Spinal cord (tissue), 10 donors: Measurements from ENCODE around the gene MFN2. TPM values are rescaled to one million over a fixed set of nuclear protein-coding genes. Genes with fewer than 3 reads are reported as not detected.
"Not testable (repeated sequence)": the region's sequence is repeated elsewhere in the genome, so short reads cannot be mapped to it uniquely, and the experiment has no call there.

Experiments used
- DNase-seq, 6 donors: peaks; one replicate each; pipeline versions ENCODE4 v3.0.0 to v3.0.0-alpha.2; 2013 to 2015; ENCODE audit warnings: low spot score in 6 of 6, low read depth in 4 of 6
- H3K27ac ChIP-seq: one replicate; pipeline ENCODE4 v1.5.1; 2013; ENCODE audit warnings: low read depth, low read length, control low read depth
- H3K27me3 ChIP-seq: one replicate; pipeline ENCODE4 v1.6.1; 2013; ENCODE audit warnings: low read length; ENCODE audit not compliant: control insufficient read depth, insufficient read depth
- H3K36me3 ChIP-seq: one replicate; pipeline ENCODE4 v1.6.1; 2013; ENCODE audit warnings: low read length; ENCODE audit not compliant: control insufficient read depth, insufficient read depth
- H3K4me1 ChIP-seq: one replicate; pipeline ENCODE4 v1.6.1; 2013; ENCODE audit warnings: low read length; ENCODE audit not compliant: control insufficient read depth, insufficient read depth
- H3K4me3 ChIP-seq: one replicate; pipeline ENCODE4 v1.5.1; 2013; ENCODE audit warnings: low read depth, low read length, control low read depth
- H3K9me3 ChIP-seq: one replicate; pipeline ENCODE4 v1.6.1; 2013; ENCODE audit warnings: low read length; ENCODE audit not compliant: control insufficient read depth, insufficient read depth
- WGBS: methylation state at CpG from one replicate; pipeline ENCODE4 v1.1.5; 2013; ENCODE audit warnings: missing lambda C conversion rate; ENCODE audit not compliant: insufficient coverage; 5-methylcytosine and 5-hydroxymethylcytosine counted together
- polyA plus RNA-seq, 2 donors: library from polyadenylated mRNA; unstranded; fragments of 120-200 nt; gene quantifications; one replicate each; pipeline ENCODE4 v1.2.1, GENCODE V29; 2013; ENCODE audit not compliant: insufficient read length in 2 of 2
- total RNA-seq, 2 donors: library from RNA; depleted of rRNA in 1 of 2; stranded (reverse); fragments of 120-200 nt in 1 of 2; fragments of >200 nt in 1 of 2; gene quantifications; one replicate each; pipeline versions ENCODE4 v1.2.3 to v1.2.4, GENCODE V29; 2013 to 2014
- donor health status: healthy.

Gene MFN2
- total and polyA plus RNA-seq, 4 donors, result 47.5 to 79.7 (median 72.4) TPM

DNA sequence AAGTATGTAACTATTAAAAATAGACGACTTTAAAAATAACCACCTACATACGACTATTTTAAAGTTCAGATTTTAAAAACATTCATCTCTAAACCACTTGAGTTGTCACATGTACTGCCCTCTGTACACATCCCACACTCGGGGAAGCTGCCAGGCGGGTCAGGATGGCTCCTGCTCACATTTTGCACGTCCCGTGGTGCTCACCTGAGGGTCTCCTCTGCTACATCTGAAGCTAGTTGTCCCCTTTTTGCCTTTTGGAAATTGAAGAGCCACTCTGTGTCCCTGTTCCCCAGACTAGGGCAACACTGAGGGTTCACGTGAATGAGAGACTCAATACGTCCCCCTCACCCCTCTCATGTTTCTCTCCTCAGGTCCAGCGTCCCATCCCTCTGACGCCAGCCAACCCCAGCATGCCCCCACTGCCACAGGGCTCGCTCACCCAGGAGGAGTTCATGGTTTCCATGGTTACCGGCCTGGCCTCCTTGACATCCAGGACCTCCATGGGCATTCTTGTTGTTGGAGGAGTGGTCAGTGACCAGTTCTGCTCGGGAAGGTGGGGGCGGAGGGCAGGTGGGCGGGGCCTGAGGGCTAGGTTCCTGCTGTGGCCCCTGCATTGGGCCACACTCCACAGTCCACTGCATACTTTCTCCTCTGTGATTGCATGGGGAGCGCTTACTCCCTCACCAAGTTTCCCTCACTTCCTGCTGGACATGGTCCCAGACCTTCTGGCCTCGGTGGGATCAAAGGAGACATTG, 26.1 kb downstream of the MFN2 start:
- H3K27ac ChIP-seq, result no peak overlapping the region
- 82% methylated on average over 10 of the region's 17 CpGs for WGBS
- H3K36me3 ChIP-seq, result peaks cover 91% of the 10 kb centered on the region
- H3K9me3 ChIP-seq, result no peaks in the 10 kb centered on the region
- no peaks in the 10 kb centered on the region for H3K4me1 ChIP-seq
- no peaks in the 10 kb centered on the region for H3K27me3 ChIP-seq
- no peak for DNase-seq
- H3K4me3 ChIP-seq, result no peak overlapping the region

- Histone ChIP-seq H3K36me3 (peaks cover 91% of the 10 kb centered on the region), H3K4me1 (no peaks in the 10 kb centered on the region), H3K27ac (no peak overlapping the region), H3K4me3 (no peak overlapping the region), H3K27me3 (no peaks in the 10 kb centered on the region), H3K9me3 (no peaks in the 10 kb centered on the region)
- DNase-seq, result no peak
- 97% methylated on average over 6 of the region's 6 CpGs for WGBS
These were observed 27.0 kb downstream of the MFN2 start for GRCh38 chr1:12007204-12007603.

- WGBS, result 94% methylated on average over 17 of the region's 33 CpGs
- H3K27me3 ChIP-seq, H3K9me3 ChIP-seq, H3K27ac ChIP-seq, H3K4me1 ChIP-seq, DNase-seq, H3K4me3 ChIP-seq: not testable (repeated sequence)
- peaks cover 92% of the 10 kb centered on the region for H3K36me3 ChIP-seq
These were observed 28.1 kb downstream of the MFN2 start for GRCh38 chr1:12008355-12008754.

- Histone ChIP-seq H3K27ac (no peak overlapping the region), H3K4me1 (no peaks in the 10 kb centered on the region), H3K27me3 (no peaks in the 10 kb centered on the region), H3K9me3 (no peaks in the 10 kb centered on the region), H3K4me3 (no peak overlapping the region), H3K36me3 (peaks cover 88% of the 10 kb centered on the region)
- peak in 1 of 6 donors; percentile 29 for DNase-seq
- 93% methylated on average over 9 of the region's 9 CpGs for WGBS
These were observed 29.2 kb downstream of the MFN2 start for GRCh38 chr1:12009318-12009947.

- no peaks in the 10 kb centered on the region for H3K4me1 ChIP-seq
- no peak overlapping the region for H3K4me3 ChIP-seq
- H3K36me3 ChIP-seq, result peaks cover 73% of the 10 kb centered on the region
- H3K27ac ChIP-seq, result no peak overlapping the region
- no peaks in the 10 kb centered on the region for H3K27me3 ChIP-seq
- WGBS, result 85% methylated on average over 12 of the region's 16 CpGs
- DNase-seq, result no peak
- H3K9me3 ChIP-seq, result no peaks in the 10 kb centered on the region
These were observed 30.7 kb downstream of the MFN2 start for GRCh38 chr1:12010746-12011570.

GRCh38 chr1:12011998-12012397, 31.8 kb downstream of the MFN2 start:
- Histone ChIP-seq H3K4me1 (no peaks in the 10 kb centered on the region), H3K9me3 (no peaks in the 10 kb centered on the region), H3K4me3 (no peak overlapping the region), H3K27me3 (no peaks in the 10 kb centered on the region), H3K27ac (no peak overlapping the region), H3K36me3 (peaks cover 62% of the 10 kb centered on the region)
- WGBS, result 96% methylated on average over 4 of the region's 4 CpGs
- DNase-seq, result no peak

GRCh38 chr1:12012560-12013316, 32.5 kb downstream of the MFN2 start:
- Histone ChIP-seq H3K9me3 (no peaks in the 10 kb centered on the region), H3K27ac (no peak overlapping the region), H3K36me3 (peaks cover 55% of the 10 kb centered on the region), H3K4me1 (no peaks in the 10 kb centered on the region), H3K27me3 (no peaks in the 10 kb centered on the region), H3K4me3 (no peak overlapping the region)
- DNase-seq, result no peak
- 94% methylated on average over 4 of the region's 8 CpGs for WGBS

DNA sequence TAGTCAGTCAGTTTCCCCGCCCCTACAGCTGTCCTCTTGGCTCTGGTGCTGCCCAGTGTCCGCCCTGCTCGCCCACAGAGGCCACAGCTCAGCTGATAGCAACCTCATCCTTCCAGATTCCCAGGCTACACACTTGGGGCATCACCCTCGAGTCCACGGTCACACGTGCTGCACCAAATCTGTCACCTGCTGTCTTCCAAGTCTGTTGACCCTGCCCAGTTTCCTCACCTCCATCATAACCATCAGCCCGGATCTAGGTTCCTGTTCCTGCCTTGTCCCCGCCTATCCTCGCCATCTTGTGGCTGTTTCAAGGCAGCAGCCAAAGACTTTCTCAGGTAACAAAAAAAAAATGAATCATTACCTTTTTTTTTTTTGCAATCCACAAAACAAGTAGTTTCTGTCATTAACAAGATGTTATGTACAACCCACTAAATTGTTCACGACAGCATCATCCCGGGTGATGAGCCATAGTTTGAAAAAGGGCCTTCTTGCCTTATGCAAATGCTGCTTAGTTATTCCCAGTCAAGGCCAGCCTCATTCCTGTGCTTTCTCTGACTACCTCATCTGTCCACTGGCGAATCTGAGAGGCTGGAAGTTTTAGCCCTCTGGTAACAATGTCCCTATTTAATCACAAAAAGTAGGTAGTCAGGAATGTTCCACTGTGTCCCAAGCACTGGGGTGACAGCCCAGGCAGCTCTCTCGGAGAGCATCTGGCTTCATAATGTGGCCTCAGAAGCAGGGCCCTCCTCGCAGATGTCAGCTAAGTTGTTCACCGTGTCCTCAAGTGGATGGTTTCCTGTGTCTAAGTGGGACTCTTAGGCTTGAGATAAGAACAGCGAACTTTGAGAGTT, 34.1 kb downstream of the MFN2 start:
- no peak for DNase-seq
- Histone ChIP-seq H3K9me3 (no peaks in the 10 kb centered on the region), H3K4me1 (no peaks in the 10 kb centered on the region), H3K27me3 (no peaks in the 10 kb centered on the region), H3K27ac (no peak overlapping the region), H3K36me3 (peaks cover 44% of the 10 kb centered on the region), H3K4me3 (no peak overlapping the region)
- 87% methylated on average over 14 of the region's 16 CpGs for WGBS
